HG02759 (cell line): ENCODE results near the gene TTPAL.

ENCODE experiments used
- ATAC-seq: cut with Tn5 transposase; IDR thresholded peaks from one replicate; pipeline ENCODE4 v1.9.1; 2021; ENCODE audit warnings: mild to moderate bottlenecking, moderate library complexity; ENCODE audit not compliant: unreplicated experiment

The TTPAL gene

GRCh38 chr20:44439318-44439717 is 36.4 kb upstream of the TTPAL start:
- ATAC-seq, result no peak

- ATAC-seq, result no peak
These were observed 33.2 kb upstream of the TTPAL start for GRCh38 chr20:44442298-44443070.

- no peak for ATAC-seq
These were observed 29.6 kb upstream of the TTPAL start for GRCh38 chr20:44445742-44446710.

- no peak for ATAC-seq
These were observed 27.8 kb upstream of the TTPAL start for GRCh38 chr20:44447827-44448419.

- no peak for ATAC-seq
These were observed 26.7 kb upstream of the TTPAL start for GRCh38 chr20:44448753-44449546.

- ATAC-seq, result no peak
These were observed 25.8 kb upstream of the TTPAL start for GRCh38 chr20:44449864-44450263.

GRCh38 chr20:44450281-44450889 is 25.3 kb upstream of the TTPAL start:
- no peak for ATAC-seq

GRCh38 chr20:44450903-44451450 is 24.7 kb upstream of the TTPAL start:
- no peak for ATAC-seq

GRCh38 chr20:44454306-44454963 is 21.2 kb upstream of the TTPAL start:
- ATAC-seq, result no peak

- no peak for ATAC-seq
These were observed 20.5 kb upstream of the TTPAL start for GRCh38 chr20:44455126-44455525.

GRCh38 chr20:44456611-44457010 is 19.1 kb upstream of the TTPAL start:
- ATAC-seq, result no peak

- ATAC-seq, result no peak
These were observed 18.7 kb upstream of the TTPAL start for GRCh38 chr20:44457016-44457415.

- no peak for ATAC-seq
These were observed 16.4 kb upstream of the TTPAL start for GRCh38 chr20:44459271-44459670.

GRCh38 chr20:44460795-44461141 is 14.9 kb upstream of the TTPAL start:
- no peak for ATAC-seq

- ATAC-seq, result no peak
These were observed 14.4 kb upstream of the TTPAL start for GRCh38 chr20:44461142-44461802.

GRCh38 chr20:44461803-44462174 is 13.9 kb upstream of the TTPAL start:
- ATAC-seq, result no peak

- ATAC-seq, result no peak
These were observed 12.2 kb upstream of the TTPAL start for GRCh38 chr20:44463466-44463865.

- no peak for ATAC-seq
These were observed 11.2 kb upstream of the TTPAL start for GRCh38 chr20:44464514-44464913.

GRCh38 chr20:44465001-44465560 is 10.6 kb upstream of the TTPAL start:
- ATAC-seq, result no peak
